HEK293 (cell line): ENCODE measurements around the gene JUP.

ENCODE experiments used
- CTCF ChIA-PET: fragments of 350-600 bp; formaldehyde crosslinking; extraction: SDS; loops from one replicate; lab custom pipeline; 2021; ENCODE audit warnings: antibody characterized with exemption; lab: Yijun Ruan, JAX
- POLR2A ChIA-PET: fragments of 300-600 bp; formaldehyde crosslinking; extraction: SDS; loops from one replicate; lab custom pipeline; 2020; ENCODE audit warnings: antibody characterized with exemption, inconsistent platforms; lab: Yijun Ruan, JAX
- H3K27ac ChIP-seq: fragments of 200-500 bp; sonication (Bioruptor generic); 2 replicates; pipeline ENCODE4 v1.5.1; 2014; ENCODE audit warnings: low read depth, low read length, control low read depth, inconsistent platforms; ENCODE audit errors: extremely low read depth
- H3K36me3 ChIP-seq, 2 experiments: fragments of 200-500 bp in 1 of 2; sonication (Bioruptor generic) in 1 of 2; 1 replicate in 1 of 2; 2 replicates in 1 of 2; pipeline ENCODE4 v1.5.1; 2014 to 2017; ENCODE audit warnings: inconsistent platforms in 2 of 2, low read length in 2 of 2; ENCODE audit not compliant: control insufficient read depth in 2 of 2, insufficient read depth in 1 of 2
- H3K4me1 ChIP-seq: fragments of 200-500 bp; sonication (Bioruptor generic); 2 replicates; pipeline ENCODE4 v1.5.1; 2014; ENCODE audit warnings: mild to moderate bottlenecking, low read length, inconsistent platforms; ENCODE audit not compliant: control insufficient read depth, insufficient read depth
- H3K4me3 ChIP-seq: 2 replicates; pipeline ENCODE4 v1.5.1; 2011; ENCODE audit warnings: low read depth, mild to moderate bottlenecking, control low read depth, low read length, moderate library complexity
- H3K9me3 ChIP-seq: fragments of 200-500 bp; sonication (Bioruptor generic); 2 replicates; pipeline ENCODE4 v1.5.1; 2014; ENCODE audit warnings: low read depth, low read length, inconsistent platforms; ENCODE audit not compliant: control insufficient read depth, insufficient read depth
- EGR2 ChIP-seq: fragments of 450-650 bp; formaldehyde crosslinking; IDR thresholded peaks from 2 replicates; pipeline ENCODE4 v1.5.1; 2016; ENCODE audit warnings: low read depth, missing biosample characterization, missing genetic modification characterization
- KLF9 ChIP-seq: fragments of 450-650 bp; formaldehyde crosslinking; IDR thresholded peaks from 2 replicates; pipeline ENCODE4 v1.5.1; 2016; ENCODE audit warnings: missing biosample characterization, missing genetic modification characterization, low read depth
- MEIS1 ChIP-seq: sonication (generic); formaldehyde crosslinking; IDR thresholded peaks from 2 replicates; pipeline ENCODE4 v1.8.1; 2022; ENCODE audit warnings: missing genetic modification reagents, mild to moderate bottlenecking, borderline replicate concordance
- ZBTB21 ChIP-seq: fragments of 450-650 bp; formaldehyde crosslinking; IDR thresholded peaks from 2 replicates; pipeline ENCODE4 v1.5.1; 2017; ENCODE audit warnings: missing biosample characterization, missing genetic modification characterization
- ZIC2 ChIP-seq: fragments of 450-650 bp; formaldehyde crosslinking; IDR thresholded peaks from 2 replicates; pipeline ENCODE4 v1.5.1; 2016; ENCODE audit warnings: missing biosample characterization, missing genetic modification characterization
- ZNF112 ChIP-seq: fragments of 450-650 bp; formaldehyde crosslinking; IDR thresholded peaks from 2 replicates; pipeline ENCODE4 v1.5.0; 2017; ENCODE audit warnings: missing biosample characterization, missing genetic modification characterization
- ZNF132 ChIP-seq: fragments of 450-650 bp; formaldehyde crosslinking; IDR thresholded peaks from 2 replicates; pipeline ENCODE4 v1.5.1; 2017; ENCODE audit warnings: missing biosample characterization, missing genetic modification characterization, borderline replicate concordance
- ZNF174 ChIP-seq: fragments of 450-650 bp; formaldehyde crosslinking; IDR thresholded peaks from 2 replicates; pipeline ENCODE4 v1.5.0; 2017; ENCODE audit warnings: missing biosample characterization, mild to moderate bottlenecking, missing genetic modification characterization
- ZNF24 ChIP-seq: fragments of 450-650 bp; formaldehyde crosslinking; IDR thresholded peaks from 2 replicates; pipeline ENCODE4 v1.5.1; 2016; ENCODE audit warnings: missing biosample characterization, missing genetic modification characterization
- ZNF26 ChIP-seq: fragments of 450-650 bp; formaldehyde crosslinking; IDR thresholded peaks from 2 replicates; pipeline ENCODE4 v1.5.1; 2016; ENCODE audit warnings: missing biosample characterization, missing genetic modification characterization
- ZNF274 ChIP-seq, 2 experiments: fragments of 200-500 bp in 1 of 2; fragments of 450-650 bp in 1 of 2; sonication (Bioruptor generic) in 1 of 2; formaldehyde crosslinking in 1 of 2; IDR thresholded peaks; 2 replicates each; pipeline versions ENCODE4 v1.5.1 to v1.6.1; 2014 to 2016; ENCODE audit warnings: borderline replicate concordance in 1 of 2, inconsistent platforms in 1 of 2, low read length in 1 of 2, missing biosample characterization in 1 of 2, missing genetic modification characterization in 1 of 2
- ZNF341 ChIP-seq: fragments of 450-650 bp; formaldehyde crosslinking; IDR thresholded peaks from 2 replicates; pipeline ENCODE4; 2016; ENCODE audit warnings: low read depth, missing biosample characterization, missing genetic modification characterization
- ZNF48 ChIP-seq: fragments of 450-650 bp; formaldehyde crosslinking; IDR thresholded peaks from 2 replicates; pipeline ENCODE4 v1.5.1; 2016; ENCODE audit warnings: missing biosample characterization, missing genetic modification characterization
- ZNF513 ChIP-seq: fragments of 450-650 bp; IDR thresholded peaks from 2 replicates; pipeline ENCODE4 v1.5.1; 2018; ENCODE audit warnings: missing biosample characterization, missing genetic modification characterization
- ZNF660 ChIP-seq: fragments of 450-650 bp; IDR thresholded peaks from 2 replicates; pipeline ENCODE4 v1.5.1; 2018; ENCODE audit warnings: missing biosample characterization, mild to moderate bottlenecking, missing genetic modification characterization
- ZNF768 ChIP-seq: fragments of 450-650 bp; formaldehyde crosslinking; IDR thresholded peaks from 2 replicates; pipeline ENCODE4 v1.5.1; 2018; ENCODE audit warnings: missing biosample characterization, mild to moderate bottlenecking, missing genetic modification characterization
- ZNF843 ChIP-seq: fragments of 450-650 bp; formaldehyde crosslinking; IDR thresholded peaks from 2 replicates; pipeline ENCODE4 v1.5.1; 2016; ENCODE audit warnings: missing biosample characterization, missing genetic modification characterization
- ZSCAN16 ChIP-seq: fragments of 450-650 bp; formaldehyde crosslinking; IDR thresholded peaks from 2 replicates; pipeline ENCODE4 v1.5.1; 2016; ENCODE audit warnings: missing biosample characterization, missing genetic modification characterization
- ZXDB ChIP-seq: fragments of 450-650 bp; formaldehyde crosslinking; IDR thresholded peaks from 2 replicates; pipeline ENCODE4 v1.5.1; 2016; ENCODE audit warnings: missing biosample characterization, missing genetic modification characterization

Gene JUP

DNA sequence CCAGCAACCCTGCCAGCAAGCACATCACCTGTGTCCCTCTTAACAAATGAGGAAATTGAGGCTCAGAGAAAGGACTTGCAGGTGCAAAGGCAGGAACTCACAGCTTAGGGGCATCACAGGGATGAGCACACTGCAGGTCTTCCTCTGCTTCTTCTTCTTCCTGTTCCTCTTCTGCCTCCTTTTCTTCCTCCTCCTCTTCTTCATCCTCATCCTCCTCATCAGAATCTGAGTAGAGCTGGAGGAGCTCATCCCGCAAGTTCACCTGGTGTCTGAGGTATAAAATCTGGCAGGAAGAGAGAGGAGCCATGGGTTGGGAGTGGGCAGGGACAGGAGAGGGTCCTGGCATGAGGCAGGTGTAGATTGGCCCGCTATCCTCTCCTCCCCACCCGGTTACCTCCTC, 54.7 kb downstream of the JUP start (continued):
- peak; percentile 96 for TF ChIP-seq ZNF513 (tag by site-specific recombination)

DNA sequence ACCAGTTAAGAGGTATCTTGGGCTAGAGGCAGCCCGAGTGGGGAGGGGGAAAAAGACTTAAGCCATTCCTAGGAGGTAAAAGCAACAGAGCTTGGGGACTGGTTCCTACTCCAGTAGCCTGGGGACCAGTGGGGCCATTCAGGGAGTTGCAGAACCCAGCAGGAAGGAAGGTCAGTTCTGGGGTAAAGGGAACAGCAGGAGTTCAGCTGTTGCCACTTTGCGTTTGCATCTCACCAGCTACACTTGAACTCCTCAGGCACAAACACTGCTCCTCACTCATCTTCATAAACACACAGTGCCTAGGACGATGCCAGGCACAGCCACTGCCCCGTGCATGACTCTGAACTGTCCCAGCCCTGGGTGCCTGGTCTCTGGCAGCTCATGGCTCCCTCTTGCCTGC, 56.0 kb downstream of the JUP start:
- TF ChIP-seq ZNF112 (no peak), ZNF274 (IDR thresholded peaks at IDR 0.05; ENCODE audit: low read length) (no peak), ZNF274 (tag by site-specific recombination; IDR thresholded peaks at IDR 0.05; ENCODE audit: borderline replicate concordance) (no peak), MEIS1 (CRISPR knock-in tag) (no peak), ZNF48 (tag by site-specific recombination) (0 out of 2 replicates have a peak, but pooled peaks have one; percentile 13), ZNF843 (tag by site-specific recombination) (no peak), ZIC2 (tag by site-specific recombination) (peak; percentile 34; the same call in 1 of the 2 replicates), ZNF174 (tag by site-specific recombination) (no peak), ZNF341 (peak; percentile 57)
- CTCF ChIA-PET, result interaction anchor here (0.6 to 2.2 kb wide), 3 partner anchors 10 to 71 kb away, joined by 3 to 9 read pairs (median 4); no protein-coding TSS in a partner anchor
- Histone ChIP-seq H3K4me3 (no peak overlapping the region), H3K9me3 (no peaks in the 10 kb centered on the region), H3K27ac (no peak overlapping the region), H3K4me1 (no peaks in the 10 kb centered on the region), H3K36me3 (peaks cover 0 to 6% of the 10 kb centered on the region in 2 experiments; a peak in 1 of 3 replicates)
- POLR2A ChIA-PET, result interaction anchor here (3.1 kb wide), 1 partner anchor 42 kb away, joined by 15 read pairs; the partner anchor contains the start of gene EIF1

DNA sequence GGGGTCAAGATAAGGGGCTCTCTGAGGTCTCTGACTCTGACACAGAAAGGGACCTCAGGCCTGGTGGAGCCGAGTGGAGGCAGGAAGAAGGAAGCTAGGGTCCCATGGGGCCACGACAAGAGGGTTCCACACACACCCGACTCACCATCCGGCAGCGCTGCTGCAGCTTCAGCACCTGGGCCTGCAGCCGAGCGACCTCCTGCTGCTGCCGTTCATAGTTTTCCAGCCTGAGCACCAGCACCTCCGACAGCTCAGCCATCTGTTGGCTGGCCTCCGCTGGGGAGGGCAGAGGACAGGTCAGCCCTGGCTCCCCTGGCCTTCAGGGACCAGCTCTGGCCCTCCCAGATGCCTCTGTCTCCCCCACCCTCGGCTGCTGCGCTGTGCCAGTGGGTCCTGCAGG, 58.5 kb downstream of the JUP start:
- H3K4me1 ChIP-seq, result no peaks in the 10 kb centered on the region
- TF ChIP-seq KLF9 (no peak), EGR2 (tag by site-specific recombination) (no peak), ZNF660 (tag by site-specific recombination) (no peak), ZNF24 (tag by site-specific recombination) (no peak), ZNF132 (tag by site-specific recombination) (no peak), ZSCAN16 (tag by site-specific recombination) (no peak), ZXDB (tag by site-specific recombination) (no peak)
- H3K9me3 ChIP-seq, result no peaks in the 10 kb centered on the region
- no peak overlapping the region for H3K4me3 ChIP-seq
- CTCF ChIA-PET, result interaction anchor here (0.5 to 1.6 kb wide), 2 partner anchors 9 to 232 kb away, joined by 3 to 5 read pairs; no protein-coding TSS in a partner anchor
- H3K36me3 ChIP-seq, result peaks cover 0 to 6% of the 10 kb centered on the region in 2 experiments; a peak in 1 of 3 replicates
- POLR2A ChIA-PET, result interaction anchor here (1.1 to 2.0 kb wide), 3 partner anchors 9 to 58 kb away, joined by 4 to 6 read pairs (median 5); partner anchors contain the start of gene JUP
- H3K27ac ChIP-seq, result no peak overlapping the region

DNA sequence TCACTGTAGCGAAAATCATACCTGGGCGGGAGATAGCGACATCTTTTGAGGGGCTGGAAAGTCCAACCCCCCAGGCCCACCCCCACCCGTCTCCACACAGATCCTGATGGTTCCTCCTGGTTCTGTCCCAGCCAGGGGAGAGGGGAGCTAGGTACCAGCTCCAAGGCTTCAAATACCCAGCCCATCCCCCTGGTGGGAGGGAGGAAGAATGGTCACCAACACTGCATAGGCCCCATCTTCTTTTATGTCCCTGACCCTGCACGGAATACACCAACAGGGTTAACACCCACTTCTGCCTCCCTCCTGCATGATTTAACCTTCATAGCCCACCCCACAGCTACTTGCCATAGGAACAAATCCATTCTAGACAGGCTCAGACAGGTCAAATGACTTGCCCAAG, 61.4 kb downstream of the JUP start:
- H3K27ac ChIP-seq, result no peak overlapping the region
- H3K36me3 ChIP-seq, result no peaks in the 10 kb centered on the region
- no peaks in the 10 kb centered on the region for H3K9me3 ChIP-seq
- H3K4me1 ChIP-seq, result no peaks in the 10 kb centered on the region
- CTCF ChIA-PET, result interaction anchor here (0.5 to 1.4 kb wide), 5 partner anchors 29 to 480 kb away, joined by 3 to 5 read pairs (median 3); no protein-coding TSS in a partner anchor
- TF ChIP-seq ZNF26 (tag by site-specific recombination) (no peak), ZBTB21 (no peak), ZNF768 (tag by site-specific recombination) (no peak)
- POLR2A ChIA-PET, result interaction anchor here (1.5 to 4.9 kb wide), 3 partner anchors 9 to 36 kb away, joined by 8 to 28 read pairs (median 21); partner anchors contain the start of genes EIF1 and HAP1
- no peak overlapping the region for H3K4me3 ChIP-seq
